Astrocyte of the spinal cord (primary cell): Measurements from ENCODE around the gene SCARF2.

Experiments
- DNase-seq: peaks from one replicate; pipeline ENCODE4 v3.0.0; 2011; ENCODE audit warnings: low read depth, low spot score
- H3K4me3 ChIP-seq: 2 replicates; pipeline ENCODE4 v1.5.1; 2011; ENCODE audit warnings: low read depth, mild to moderate bottlenecking, low read length, moderate library complexity
- in situ Hi-C: cut with HindIII; loops from 2 replicates; pipeline ENCODE4 v1.10.0; 2017; ENCODE audit warnings: low sequenced_read_pairs
- TF ChIP-seq, protein P1 (sequence below): IDR thresholded peaks from 2 replicates; pipeline ENCODE4 v1.5.1; 2012; ENCODE audit warnings: low read depth, mild to moderate bottlenecking, low read length, inconsistent platforms

Gene SCARF2

DNA sequence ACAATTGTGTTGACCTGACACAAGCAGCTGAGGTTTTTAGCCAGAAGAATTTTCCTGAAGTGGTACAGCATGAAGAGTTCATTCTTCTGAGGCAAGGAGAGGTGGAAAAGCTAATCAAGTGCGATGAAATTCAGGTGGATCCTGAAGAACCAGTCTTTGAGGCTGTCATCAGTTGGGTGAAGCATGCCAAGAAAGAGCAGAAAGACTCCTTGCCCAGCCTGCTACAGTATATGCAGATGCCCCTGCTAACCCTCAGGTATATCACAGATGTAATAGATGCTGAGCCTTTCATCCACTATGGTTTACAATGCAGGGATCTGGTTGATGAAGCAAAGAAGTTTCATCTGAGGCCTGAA is 12.9 kb upstream of the SCARF2 start:
- no peak overlapping the region for H3K4me3 ChIP-seq
- DNase-seq = no peak
- in situ Hi-C loops = no loop called here
- TF ChIP-seq, protein P1, sequence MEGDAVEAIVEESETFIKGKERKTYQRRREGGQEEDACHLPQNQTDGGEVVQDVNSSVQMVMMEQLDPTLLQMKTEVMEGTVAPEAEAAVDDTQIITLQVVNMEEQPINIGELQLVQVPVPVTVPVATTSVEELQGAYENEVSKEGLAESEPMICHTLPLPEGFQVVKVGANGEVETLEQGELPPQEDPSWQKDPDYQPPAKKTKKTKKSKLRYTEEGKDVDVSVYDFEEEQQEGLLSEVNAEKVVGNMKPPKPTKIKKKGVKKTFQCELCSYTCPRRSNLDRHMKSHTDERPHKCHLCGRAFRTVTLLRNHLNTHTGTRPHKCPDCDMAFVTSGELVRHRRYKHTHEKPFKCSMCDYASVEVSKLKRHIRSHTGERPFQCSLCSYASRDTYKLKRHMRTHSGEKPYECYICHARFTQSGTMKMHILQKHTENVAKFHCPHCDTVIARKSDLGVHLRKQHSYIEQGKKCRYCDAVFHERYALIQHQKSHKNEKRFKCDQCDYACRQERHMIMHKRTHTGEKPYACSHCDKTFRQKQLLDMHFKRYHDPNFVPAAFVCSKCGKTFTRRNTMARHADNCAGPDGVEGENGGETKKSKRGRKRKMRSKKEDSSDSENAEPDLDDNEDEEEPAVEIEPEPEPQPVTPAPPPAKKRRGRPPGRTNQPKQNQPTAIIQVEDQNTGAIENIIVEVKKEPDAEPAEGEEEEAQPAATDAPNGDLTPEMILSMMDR = no peak

DNA sequence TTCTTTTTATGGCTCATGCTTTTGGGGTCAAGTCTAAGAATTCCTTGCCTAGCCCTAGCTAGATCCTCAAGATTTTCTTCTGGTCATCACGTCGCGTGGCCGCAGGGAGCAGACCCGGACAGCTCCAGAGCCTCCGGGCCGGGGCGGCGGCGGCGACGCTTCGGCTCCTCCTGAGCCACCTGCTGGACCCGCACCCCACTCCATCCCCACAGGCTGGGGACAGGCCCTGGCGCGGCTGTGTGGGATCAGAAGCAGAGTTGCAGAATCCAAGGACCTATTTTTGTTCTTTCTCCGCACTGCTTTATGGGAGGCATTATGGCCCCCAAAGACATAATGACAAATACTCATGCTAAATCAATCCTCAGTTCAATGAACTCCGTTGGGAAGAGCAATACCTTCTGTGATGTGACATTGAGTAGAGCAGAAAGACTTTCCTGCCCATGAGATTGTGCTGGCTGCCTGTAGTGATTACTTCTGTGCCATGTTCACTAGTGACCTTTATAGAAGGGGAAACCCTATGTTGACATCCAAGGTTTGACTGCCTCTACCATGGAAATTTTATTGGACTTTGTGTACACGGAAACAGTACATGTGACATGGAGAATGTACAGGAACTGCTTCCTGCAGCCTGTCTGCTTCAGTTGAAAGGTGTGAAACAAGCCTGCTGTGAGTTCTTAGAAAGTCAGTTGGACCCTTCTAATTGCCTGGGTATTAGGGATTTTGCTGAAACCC is 12.4 kb upstream of the SCARF2 start:
- in situ Hi-C loops = no loop called here
- TF ChIP-seq, protein P1 = no peak
- DNase-seq = no peak
- no peak overlapping the region for H3K4me3 ChIP-seq

DNA sequence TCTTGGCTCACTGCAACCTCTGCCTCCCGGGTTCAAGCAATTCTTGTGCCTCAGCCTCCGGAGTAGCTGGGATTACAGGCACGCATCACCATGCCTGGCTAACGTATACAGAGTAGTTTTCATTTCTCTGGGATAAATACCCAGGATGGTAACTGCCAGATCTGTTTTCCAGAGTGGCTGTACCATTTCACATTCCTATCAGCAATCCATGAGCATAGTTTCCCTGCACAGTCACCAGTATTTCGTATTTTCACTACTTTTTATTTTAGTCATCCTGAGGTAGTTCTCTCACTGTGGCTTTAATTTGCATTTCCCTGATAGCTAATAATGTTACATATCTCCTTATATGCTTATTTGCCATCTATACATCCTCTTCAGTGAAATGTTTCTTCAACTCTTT is 11.0 kb upstream of the SCARF2 start:
- in situ Hi-C loops = no loop called here
- DNase-seq = no peak
- no peak overlapping the region for H3K4me3 ChIP-seq
- TF ChIP-seq, protein P1 = no peak

DNA sequence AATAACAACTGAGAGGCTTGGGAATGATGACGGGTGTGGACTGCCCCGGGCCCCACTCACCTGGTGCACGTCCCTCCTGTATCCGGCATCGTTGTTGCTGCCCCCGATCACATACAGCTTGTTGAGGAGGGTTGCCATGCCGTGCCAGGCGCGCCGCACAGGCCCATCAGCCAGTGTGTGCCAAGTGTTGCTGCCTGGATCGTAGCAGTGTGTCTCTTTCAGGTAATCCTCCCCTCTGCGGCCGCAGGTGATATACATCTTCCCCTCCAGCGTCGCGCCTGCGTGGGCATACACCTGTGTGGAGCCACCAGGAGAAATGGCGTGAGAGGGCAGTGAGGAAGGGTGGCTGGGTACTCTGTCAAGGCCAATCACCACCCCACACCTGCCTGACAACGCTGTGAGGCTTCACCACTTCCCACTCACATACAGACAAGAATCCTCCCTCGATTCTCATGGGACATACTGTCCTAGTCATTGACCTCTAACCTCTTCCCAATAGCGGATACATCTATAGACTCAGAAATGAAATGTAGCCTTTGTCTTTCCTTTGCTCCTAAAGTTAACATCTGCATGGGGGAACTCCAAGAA is 8.9 kb upstream of the SCARF2 start:
- in situ Hi-C loops = no loop called here
- no peak for DNase-seq
- H3K4me3 ChIP-seq = no peak overlapping the region
- TF ChIP-seq, protein P1 = no peak

DNA sequence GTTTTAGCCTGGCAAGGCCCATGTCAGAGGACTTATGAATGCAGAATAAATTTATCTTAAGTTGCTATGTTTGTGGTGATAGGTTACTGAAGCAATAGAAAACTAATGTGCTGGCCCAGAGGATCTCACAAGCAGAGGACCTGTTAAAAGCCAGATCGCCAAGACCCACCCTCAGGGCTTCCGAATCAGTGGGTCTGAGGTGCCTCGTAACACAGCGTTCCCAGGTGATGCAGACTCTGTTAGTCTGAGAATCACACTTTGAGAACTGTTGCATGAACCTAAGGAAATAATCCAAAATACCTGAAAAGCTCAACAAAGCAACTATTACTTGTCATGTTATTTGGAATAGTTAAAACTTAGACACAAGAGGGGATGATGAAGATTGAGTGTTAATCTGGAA is 6.7 kb upstream of the SCARF2 start:
- H3K4me3 ChIP-seq = no peak overlapping the region
- in situ Hi-C loops = no loop called here
- no peak for DNase-seq
- TF ChIP-seq, protein P1 = no peak

DNA sequence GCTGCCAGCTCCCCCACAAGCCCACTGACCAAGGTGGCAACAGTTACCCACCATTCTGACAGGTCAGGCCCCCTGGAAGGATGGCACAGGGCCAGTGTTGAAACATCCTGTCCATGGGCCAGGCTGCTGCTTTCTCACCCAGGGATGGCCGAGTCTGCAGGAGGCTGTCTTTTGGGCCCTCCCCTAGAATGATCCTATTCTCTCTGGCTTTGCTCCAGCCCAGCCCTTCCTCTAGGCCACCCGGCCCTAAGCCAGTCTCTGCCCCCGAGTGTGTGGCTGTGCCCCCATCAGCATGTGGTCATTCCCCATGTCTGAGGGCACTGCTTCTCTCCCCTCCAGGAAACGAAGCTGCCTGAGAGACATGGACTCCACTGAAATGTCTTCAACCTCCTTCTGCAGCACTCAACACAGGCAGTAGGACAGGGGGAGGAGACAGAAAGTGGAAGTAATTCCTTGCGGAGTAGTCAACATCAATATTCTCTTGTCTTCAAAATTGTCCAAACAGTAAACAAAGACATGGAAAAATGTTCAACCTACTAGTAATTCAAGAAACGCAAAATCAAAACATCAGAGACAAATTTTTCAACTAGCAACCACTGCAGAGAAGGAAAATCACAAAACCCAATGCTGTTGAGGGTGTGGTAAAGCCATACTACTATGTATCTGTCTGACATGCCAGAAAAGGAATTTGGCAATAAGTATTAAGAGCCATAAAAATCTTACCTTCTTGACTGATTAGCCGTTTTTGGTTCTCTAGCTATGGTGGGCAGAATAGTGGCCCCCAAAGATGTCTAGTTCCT is 5.1 kb upstream of the SCARF2 start:
- in situ Hi-C loops = no loop called here
- no peak for DNase-seq
- TF ChIP-seq, protein P1 = no peak
- no peak overlapping the region for H3K4me3 ChIP-seq
